Mucosa of descending colon (tissue), 3 donors: ENCODE measurements around the gene TESMIN. TPM values are rescaled to one million over a fixed set of nuclear protein-coding genes. Genes with fewer than 3 reads are reported as not detected.

Experiments
- ATAC-seq: fragments of 200-7000 bp; cut with Tn5 transposase; one replicate; pipeline ENCODE4 v1.9.1; 2020; ENCODE audit warnings: mild to moderate bottlenecking, moderate library complexity
- DNase-seq, 3 donors: peaks; one replicate each; pipeline ENCODE4 v3.0.0-alpha.2; 2020
- H3K36me3 ChIP-seq: fragments of 200-600 bp; one replicate; pipeline ENCODE4 v1.8.0; 2021; ENCODE audit warnings: low read depth, mild to moderate bottlenecking
- H3K4me1 ChIP-seq: fragments of 200-600 bp; one replicate; pipeline ENCODE4 v1.8.0; 2021; ENCODE audit warnings: low read depth, mild to moderate bottlenecking
- H3K4me3 ChIP-seq: fragments of 200-600 bp; one replicate; pipeline ENCODE4 v1.8.0; 2021; ENCODE audit warnings: mild to moderate bottlenecking
- H3K9me3 ChIP-seq: fragments of 200-600 bp; one replicate; pipeline ENCODE4 v1.8.0; 2021; ENCODE audit warnings: mild to moderate bottlenecking
- intact Hi-C, 2 donors: fragments of 100-400 bp; cut with DNase I in 1 of 2; cut with micrococcal nuclease in 1 of 2; formaldehyde crosslinking; loops; one replicate each; pipeline versions ENCODE4 v1.11.0 to v1.11.1; 2022; cut with DNase I, micrococcal nuclease
- total RNA-seq, 3 donors: library from RNA; stranded (reverse); fragmentation: NEBNext Ultra II Directional in 2 of 3; extraction: Animal tissue kit (Norgen Biotek cat#: 25700) in 2 of 3; gene quantifications; one replicate each; pipeline versions ENCODE4 v1.2.1 to v1.2.4, GENCODE V29; 2021 to 2023
- TF ChIP-seq, protein P1 (sequence below): fragments of 200-600 bp; IDR thresholded peaks from one replicate; pipeline ENCODE4 v1.8.0; 2022; ENCODE audit warnings: antibody characterized with exemption, mild to moderate bottlenecking
- donor health status: DM: no; HTN: no; CAD: no; lungs with moderate emphysema.
- donor health status: DM: no; HTN: no; CAD: no.
- donor health status: DM: no; HTN: yes; CAD: no.

The TESMIN gene
- total RNA-seq, 3 donors from 2014 or later: 4.8 to 22.7 (median 16.7) TPM

DNA sequence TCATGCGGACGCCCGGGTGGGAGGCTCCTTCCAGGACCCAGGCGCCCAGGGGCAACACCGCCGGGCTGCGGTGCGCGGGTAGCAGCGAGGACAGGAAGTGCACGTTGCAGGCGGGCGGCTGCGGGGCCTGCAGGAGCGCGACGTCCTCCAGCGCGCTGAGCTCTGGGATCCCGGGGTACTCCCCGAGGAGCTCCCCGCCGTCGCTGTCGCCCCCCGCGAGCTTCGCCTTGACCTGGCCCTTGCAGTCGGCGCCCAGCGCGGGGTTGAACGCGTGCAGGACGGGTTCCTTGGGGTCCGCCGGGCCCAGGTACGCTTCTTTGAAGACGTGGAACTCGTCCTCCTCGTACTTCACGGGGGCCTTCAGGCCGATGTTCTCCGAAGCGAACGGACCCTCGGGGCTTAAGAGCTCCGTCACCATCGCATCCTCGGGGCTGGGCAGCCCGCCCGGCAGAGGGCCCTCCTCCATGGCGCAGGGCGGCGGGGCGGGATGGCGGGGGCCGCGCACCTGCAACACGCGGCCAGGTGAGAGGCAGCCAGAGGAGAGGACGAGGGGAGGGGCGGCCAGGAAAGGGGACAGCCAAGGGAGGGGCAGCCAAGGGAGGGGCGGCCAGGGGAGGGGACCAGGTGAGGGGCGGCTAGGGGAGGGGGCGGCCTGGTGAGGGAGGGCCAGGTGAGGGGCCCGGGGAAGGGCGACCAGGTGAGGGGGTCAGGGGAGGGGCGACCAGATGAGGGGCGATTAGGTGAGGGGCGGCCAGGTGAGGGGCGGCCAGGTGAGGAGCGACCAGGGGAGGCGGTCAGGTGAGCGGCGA is 921 bp downstream of the TESMIN start:
- TF ChIP-seq, protein P1, sequence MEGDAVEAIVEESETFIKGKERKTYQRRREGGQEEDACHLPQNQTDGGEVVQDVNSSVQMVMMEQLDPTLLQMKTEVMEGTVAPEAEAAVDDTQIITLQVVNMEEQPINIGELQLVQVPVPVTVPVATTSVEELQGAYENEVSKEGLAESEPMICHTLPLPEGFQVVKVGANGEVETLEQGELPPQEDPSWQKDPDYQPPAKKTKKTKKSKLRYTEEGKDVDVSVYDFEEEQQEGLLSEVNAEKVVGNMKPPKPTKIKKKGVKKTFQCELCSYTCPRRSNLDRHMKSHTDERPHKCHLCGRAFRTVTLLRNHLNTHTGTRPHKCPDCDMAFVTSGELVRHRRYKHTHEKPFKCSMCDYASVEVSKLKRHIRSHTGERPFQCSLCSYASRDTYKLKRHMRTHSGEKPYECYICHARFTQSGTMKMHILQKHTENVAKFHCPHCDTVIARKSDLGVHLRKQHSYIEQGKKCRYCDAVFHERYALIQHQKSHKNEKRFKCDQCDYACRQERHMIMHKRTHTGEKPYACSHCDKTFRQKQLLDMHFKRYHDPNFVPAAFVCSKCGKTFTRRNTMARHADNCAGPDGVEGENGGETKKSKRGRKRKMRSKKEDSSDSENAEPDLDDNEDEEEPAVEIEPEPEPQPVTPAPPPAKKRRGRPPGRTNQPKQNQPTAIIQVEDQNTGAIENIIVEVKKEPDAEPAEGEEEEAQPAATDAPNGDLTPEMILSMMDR: no peak
- intact Hi-C loops: no loop called here
- Histone ChIP-seq H3K36me3 (no peaks in the 10 kb centered on the region), H3K9me3 (no peaks in the 10 kb centered on the region), H3K4me3 (no peak overlapping the region), H3K4me1 (peaks cover 3% of the 10 kb centered on the region)
- peak; percentile 41 for ATAC-seq
- DNase-seq: peak; percentile 23 to 71 (median 56)

DNA sequence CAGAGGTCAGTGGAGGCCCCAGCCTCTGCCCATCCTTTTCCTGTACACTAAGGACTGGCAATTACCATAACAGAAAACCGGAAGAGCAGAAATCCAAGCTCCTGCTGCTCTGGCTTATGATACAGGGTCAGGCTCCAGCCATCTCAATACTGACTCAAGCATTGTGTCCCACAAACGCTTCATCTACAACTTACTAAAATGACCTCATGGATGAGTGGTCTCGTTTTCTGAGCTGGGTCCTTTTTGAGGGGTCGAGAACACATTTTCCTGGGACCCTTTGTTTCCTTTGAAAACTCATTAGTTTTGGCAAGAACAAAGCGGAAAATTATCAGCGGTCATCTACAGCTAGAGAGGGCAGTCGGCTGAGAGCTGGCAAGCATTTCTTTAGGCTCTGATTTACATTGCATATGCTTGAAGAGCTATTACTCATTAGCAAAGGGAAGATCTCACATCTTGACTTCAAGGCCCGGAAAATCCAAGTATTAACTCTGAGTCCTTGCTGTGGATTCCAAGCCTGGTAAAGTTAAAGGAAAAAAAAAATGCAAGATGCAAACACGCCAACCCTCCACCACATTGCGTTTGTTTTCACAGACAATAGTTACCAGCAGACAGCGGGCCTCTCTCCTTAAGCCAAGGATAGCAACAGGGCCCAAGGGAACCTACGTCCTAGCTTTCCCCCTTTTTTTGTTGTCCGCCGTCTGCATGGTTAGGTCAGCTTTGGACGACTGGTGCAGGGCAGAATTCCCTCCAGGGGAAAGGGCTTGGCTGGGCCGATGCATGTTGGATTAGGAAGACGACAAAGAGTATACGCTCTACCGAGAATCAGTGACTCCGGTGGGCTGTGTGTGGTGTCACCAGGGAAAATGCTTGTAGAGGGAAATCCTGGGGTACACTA is 1.8 kb downstream of the TESMIN start:
- Histone ChIP-seq H3K4me3 (no peak overlapping the region), H3K9me3 (no peaks in the 10 kb centered on the region), H3K4me1 (peaks cover 3% of the 10 kb centered on the region), H3K36me3 (no peaks in the 10 kb centered on the region)
- DNase-seq (no peak), ATAC-seq (no peak)
- intact Hi-C loops: no loop called here
- TF ChIP-seq, protein P1: no peak

DNA sequence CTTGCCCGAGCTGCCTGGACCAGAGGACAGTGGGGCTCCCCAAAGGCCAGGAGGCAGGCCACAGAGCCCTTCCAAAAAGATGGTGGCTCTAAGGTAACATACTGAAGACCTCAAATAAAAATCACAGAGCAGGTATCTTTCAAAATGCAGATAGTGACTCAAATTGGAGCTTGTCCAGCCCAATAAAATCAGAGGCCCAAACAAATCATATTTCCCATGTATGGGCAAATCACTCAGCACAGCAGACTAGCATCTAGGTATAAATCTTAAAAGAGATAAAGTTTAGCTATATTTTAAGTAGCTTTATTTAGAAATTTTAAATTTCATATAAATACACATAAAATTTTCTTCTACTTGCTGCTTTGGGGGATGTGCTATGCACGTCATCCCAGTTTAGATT is 3.3 kb downstream of the TESMIN start:
- DNase-seq: no peak
- Histone ChIP-seq H3K4me3 (no peak overlapping the region), H3K36me3 (no peaks in the 10 kb centered on the region), H3K4me1 (peaks cover 3% of the 10 kb centered on the region), H3K9me3 (no peaks in the 10 kb centered on the region)
- intact Hi-C loops: no loop called here
- TF ChIP-seq, protein P1: no peak
- ATAC-seq: no peak

DNA sequence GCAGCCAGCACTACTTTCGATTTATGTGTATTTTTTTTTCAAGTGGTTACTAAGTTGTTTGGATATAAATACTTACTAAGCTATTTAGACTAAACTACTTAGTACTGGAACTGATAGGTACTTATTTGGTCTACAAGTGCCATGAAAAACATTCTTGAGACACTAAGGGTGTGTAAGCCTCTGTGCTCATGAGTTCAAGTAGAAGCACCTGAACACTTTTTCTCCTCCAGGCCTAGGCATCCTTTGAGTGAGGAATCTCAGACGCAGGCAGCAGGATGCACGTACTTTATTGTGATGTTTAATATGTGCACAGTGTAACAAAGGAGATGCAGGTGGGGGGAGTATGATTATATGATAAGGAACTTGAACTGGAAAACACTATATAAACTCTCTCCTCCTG is 7.8 kb downstream of the TESMIN start:
- Histone ChIP-seq H3K36me3 (no peaks in the 10 kb centered on the region), H3K4me3 (no peak overlapping the region), H3K4me1 (no peaks in the 10 kb centered on the region), H3K9me3 (no peaks in the 10 kb centered on the region)
- DNase-seq (no peak), ATAC-seq (no peak)
- TF ChIP-seq, protein P1: no peak
- intact Hi-C loops: no loop called here

DNA sequence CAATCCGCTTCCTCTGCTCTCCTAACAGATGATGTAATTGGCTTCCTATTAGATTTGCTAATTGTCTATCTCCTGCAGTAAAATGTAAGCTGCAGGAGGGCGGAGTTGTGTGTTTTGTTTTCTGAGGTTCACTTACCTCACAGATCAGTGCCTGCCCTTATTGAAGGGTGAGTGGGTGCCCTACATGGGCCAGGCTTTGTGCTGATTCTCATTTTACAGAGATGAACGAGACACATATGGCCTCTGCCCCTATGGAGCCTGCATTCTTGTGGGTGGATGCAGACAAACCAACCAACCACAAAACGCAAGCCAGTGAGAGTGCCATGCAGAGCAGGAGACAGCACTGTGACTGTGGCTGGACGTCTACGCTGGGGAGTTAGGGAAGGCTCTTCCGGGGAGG is 9.9 kb downstream of the TESMIN start:
- Histone ChIP-seq H3K4me3 (no peak overlapping the region), H3K4me1 (no peaks in the 10 kb centered on the region), H3K9me3 (no peaks in the 10 kb centered on the region), H3K36me3 (no peaks in the 10 kb centered on the region)
- ATAC-seq: no peak
- DNase-seq: no peak
- intact Hi-C loops: no loop called here
- TF ChIP-seq, protein P1: no peak
